ENCODE measurements around the gene UTF1.
"Not testable (repeated sequence)": the region's sequence is repeated elsewhere in the genome, so short reads cannot be mapped to it uniquely, and the experiment has no call there.

UTF1 gene

GRCh38 chr10:133221331-133221730, 8.7 kb upstream of the UTF1 start:
- POLR2A ChIA-PET: no interaction called here
- CTCF ChIA-PET: no interaction called here
- no peaks in the 10 kb centered on the region for H3K4me1 ChIP-seq (ENCODE audit: control insufficient read depth, insufficient read depth, low read length)

DNA sequence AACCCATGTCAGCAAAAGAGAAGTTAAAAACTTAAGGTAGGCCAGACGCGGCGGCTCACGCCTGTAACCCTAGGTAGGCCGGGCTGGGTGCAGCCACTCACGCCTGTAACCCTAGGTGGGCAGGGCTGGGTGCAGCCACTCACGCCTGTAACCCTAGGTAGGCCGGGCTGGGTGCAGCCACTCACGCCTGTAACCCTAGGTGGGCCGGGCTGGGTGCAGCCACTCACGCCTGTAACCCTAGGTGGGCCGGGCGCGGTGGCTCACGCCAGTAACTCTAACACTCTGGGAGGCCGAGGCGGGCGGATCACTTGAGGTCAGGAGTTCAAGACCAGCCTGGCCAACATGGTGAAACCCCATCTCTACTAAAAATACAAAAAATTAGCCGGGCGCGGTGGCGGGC, 8.3 kb upstream of the UTF1 start:
- H3K4me3 ChIP-seq (ENCODE audit: low read depth, low read length); CTCF ChIA-PET; H3K9me3 ChIP-seq (ENCODE audit: control insufficient read depth, insufficient read depth, low read depth, low read length); H3K36me3 ChIP-seq (ENCODE audit: control insufficient read depth in 2 of 2, insufficient read depth in 1 of 2, low read length in 2 of 2); POLR2A ChIA-PET; H3K27ac ChIP-seq (ENCODE audit: extremely low read depth, low read depth, low read length); H3K4me1 ChIP-seq (ENCODE audit: control insufficient read depth, insufficient read depth, low read length): not testable (repeated sequence)

More at GRCh38 chr10:133221331-133221730, 8.7 kb upstream of the UTF1 start:
- H3K36me3 ChIP-seq (ENCODE audit: control insufficient read depth in 2 of 2, insufficient read depth in 1 of 2, low read length in 2 of 2): no peaks in the 10 kb centered on the region
- H3K9me3 ChIP-seq (ENCODE audit: control insufficient read depth, insufficient read depth, low read depth, low read length): no peaks in the 10 kb centered on the region
- no peak overlapping the region for H3K27ac ChIP-seq (ENCODE audit: extremely low read depth, low read depth, low read length)
- H3K4me3 ChIP-seq (ENCODE audit: low read depth, low read length): no peak overlapping the region
- TF ChIP-seq ZNF558 (tag by site-specific recombination; IDR thresholded peaks at IDR 0.05) (no peak), GLI2 (tag by site-specific recombination; IDR thresholded peaks at IDR 0.05; ENCODE audit: borderline replicate concordance, low read depth) (no peak), ZNF138 (tag by site-specific recombination; IDR thresholded peaks at IDR 0.05; ENCODE audit: borderline replicate concordance) (no peak), ZNF514 (tag by site-specific recombination; IDR thresholded peaks at IDR 0.05) (no peak), ZNF391 (tag by site-specific recombination; IDR thresholded peaks at IDR 0.05; ENCODE audit: borderline replicate concordance, low read depth) (no peak), ZNF518A (tag by site-specific recombination; conservative IDR thresholded peaks at IDR 0.05; ENCODE audit: low read depth) (no peak), ZNF521 (tag by site-specific recombination; IDR thresholded peaks at IDR 0.05) (no peak), ELK4 (IDR thresholded peaks at IDR 0.05; ENCODE audit: borderline replicate concordance, low read depth, low read length) (no peak), ZNF223 (tag by site-specific recombination; IDR thresholded peaks at IDR 0.05) (no peak), MEIS1 (CRISPR knock-in tag; IDR thresholded peaks at IDR 0.05; ENCODE audit: borderline replicate concordance) (no peak), ZNF843 (tag by site-specific recombination; IDR thresholded peaks at IDR 0.05) (no peak), ZNF302 (tag by site-specific recombination; IDR thresholded peaks at IDR 0.05; ENCODE audit: low read depth) (no peak)
- TF ChIP-seq, protein P1, sequence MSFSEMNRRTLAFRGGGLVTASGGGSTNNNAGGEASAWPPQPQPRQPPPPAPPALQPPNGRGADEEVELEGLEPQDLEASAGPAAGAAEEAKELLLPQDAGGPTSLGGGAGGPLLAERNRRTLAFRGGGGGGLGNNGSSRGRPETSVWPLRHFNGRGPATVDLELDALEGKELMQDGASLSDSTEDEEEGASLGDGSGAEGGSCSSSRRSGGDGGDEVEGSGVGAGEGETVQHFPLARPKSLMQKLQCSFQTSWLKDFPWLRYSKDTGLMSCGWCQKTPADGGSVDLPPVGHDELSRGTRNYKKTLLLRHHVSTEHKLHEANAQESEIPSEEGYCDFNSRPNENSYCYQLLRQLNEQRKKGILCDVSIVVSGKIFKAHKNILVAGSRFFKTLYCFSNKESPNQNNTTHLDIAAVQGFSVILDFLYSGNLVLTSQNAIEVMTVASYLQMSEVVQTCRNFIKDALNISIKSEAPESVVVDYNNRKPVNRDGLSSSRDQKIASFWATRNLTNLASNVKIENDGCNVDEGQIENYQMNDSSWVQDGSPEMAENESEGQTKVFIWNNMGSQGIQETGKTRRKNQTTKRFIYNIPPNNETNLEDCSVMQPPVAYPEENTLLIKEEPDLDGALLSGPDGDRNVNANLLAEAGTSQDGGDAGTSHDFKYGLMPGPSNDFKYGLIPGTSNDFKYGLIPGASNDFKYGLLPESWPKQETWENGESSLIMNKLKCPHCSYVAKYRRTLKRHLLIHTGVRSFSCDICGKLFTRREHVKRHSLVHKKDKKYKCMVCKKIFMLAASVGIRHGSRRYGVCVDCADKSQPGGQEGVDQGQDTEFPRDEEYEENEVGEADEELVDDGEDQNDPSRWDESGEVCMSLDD (tag by site-specific recombination; IDR thresholded peaks at IDR 0.05): no peak
- TF ChIP-seq, protein P2, sequence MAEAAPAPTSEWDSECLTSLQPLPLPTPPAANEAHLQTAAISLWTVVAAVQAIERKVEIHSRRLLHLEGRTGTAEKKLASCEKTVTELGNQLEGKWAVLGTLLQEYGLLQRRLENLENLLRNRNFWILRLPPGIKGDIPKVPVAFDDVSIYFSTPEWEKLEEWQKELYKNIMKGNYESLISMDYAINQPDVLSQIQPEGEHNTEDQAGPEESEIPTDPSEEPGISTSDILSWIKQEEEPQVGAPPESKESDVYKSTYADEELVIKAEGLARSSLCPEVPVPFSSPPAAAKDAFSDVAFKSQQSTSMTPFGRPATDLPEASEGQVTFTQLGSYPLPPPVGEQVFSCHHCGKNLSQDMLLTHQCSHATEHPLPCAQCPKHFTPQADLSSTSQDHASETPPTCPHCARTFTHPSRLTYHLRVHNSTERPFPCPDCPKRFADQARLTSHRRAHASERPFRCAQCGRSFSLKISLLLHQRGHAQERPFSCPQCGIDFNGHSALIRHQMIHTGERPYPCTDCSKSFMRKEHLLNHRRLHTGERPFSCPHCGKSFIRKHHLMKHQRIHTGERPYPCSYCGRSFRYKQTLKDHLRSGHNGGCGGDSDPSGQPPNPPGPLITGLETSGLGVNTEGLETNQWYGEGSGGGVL (tag by site-specific recombination; IDR thresholded peaks at IDR 0.05): no peak
